Measurements from ENCODE around the gene GRID2IP.

DNA sequence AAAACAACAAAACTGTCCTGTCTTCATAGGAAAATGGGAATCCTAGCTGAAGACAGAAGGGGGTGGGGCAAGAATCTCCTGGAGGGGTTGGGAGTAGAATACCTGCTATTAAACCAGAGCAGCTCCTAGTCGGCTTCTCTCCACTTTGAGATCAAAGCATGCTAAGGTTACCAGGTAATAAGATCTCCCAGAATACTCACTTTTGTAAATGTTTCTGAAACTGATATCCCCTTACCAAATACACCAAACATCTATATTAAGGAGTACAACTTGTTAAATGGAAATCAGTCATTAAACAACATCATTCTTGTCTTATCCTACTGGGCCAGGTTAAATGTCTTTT, 74.0 kb downstream of the GRID2IP start:
- TF ChIP-seq, protein P1, sequence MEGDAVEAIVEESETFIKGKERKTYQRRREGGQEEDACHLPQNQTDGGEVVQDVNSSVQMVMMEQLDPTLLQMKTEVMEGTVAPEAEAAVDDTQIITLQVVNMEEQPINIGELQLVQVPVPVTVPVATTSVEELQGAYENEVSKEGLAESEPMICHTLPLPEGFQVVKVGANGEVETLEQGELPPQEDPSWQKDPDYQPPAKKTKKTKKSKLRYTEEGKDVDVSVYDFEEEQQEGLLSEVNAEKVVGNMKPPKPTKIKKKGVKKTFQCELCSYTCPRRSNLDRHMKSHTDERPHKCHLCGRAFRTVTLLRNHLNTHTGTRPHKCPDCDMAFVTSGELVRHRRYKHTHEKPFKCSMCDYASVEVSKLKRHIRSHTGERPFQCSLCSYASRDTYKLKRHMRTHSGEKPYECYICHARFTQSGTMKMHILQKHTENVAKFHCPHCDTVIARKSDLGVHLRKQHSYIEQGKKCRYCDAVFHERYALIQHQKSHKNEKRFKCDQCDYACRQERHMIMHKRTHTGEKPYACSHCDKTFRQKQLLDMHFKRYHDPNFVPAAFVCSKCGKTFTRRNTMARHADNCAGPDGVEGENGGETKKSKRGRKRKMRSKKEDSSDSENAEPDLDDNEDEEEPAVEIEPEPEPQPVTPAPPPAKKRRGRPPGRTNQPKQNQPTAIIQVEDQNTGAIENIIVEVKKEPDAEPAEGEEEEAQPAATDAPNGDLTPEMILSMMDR (IDR thresholded peaks at IDR 0.05; ENCODE audit: low read depth, low read length) = no peak
- no peak for TF ChIP-seq EZH2phosphoT487 (IDR thresholded peaks at IDR 0.05; ENCODE audit: low read depth)
